ENCODE data around the gene ECE2.
"Not testable (repeated sequence)": the region's sequence is repeated elsewhere in the genome, so short reads cannot be mapped to it uniquely, and the experiment has no call there.

ECE2 gene

DNA sequence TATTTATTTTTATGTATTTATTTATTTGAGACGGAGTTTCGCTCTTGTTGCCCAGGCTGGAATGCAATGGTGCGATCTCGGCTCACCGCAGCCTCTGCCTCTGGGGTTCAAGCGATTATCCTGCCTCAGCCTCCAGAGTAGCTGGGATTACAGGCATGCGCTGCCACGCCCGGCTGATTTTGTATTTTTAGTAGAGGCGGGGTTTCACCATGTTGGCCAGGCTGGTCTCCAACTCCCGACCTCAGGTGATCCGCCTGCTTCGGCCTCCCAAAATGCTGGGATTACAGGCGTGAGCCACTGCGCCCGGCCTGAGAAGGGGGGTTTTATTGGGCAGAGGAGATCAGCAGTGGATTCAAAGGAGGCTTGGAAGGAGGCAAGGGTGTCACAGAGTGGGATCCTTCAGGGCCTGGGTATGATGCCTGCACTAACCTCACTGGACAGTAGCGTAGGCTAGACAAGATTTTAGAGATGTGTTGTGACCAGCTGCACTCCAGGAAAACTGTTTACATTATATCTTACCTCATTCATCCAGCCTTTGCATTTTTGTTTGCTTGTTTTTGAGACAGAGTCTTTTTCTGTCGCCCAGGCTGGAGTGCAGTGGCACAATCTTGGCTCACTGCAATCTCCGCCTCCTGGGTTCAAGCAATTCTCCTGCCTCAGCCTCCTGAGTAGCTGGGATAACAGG lies 63.8 kb downstream of the ECE2 start:
- not testable (repeated sequence) for H3K27me3 Mint-ChIP-seq; H3K4me3 Mint-ChIP-seq; H3K36me3 Mint-ChIP-seq (ENCODE audit: low read depth); H3K9me3 Mint-ChIP-seq; H3K27ac Mint-ChIP-seq
- H3K4me1 Mint-ChIP-seq (ENCODE audit: low read depth) = peaks cover 29% of the 10 kb centered on the region

DNA sequence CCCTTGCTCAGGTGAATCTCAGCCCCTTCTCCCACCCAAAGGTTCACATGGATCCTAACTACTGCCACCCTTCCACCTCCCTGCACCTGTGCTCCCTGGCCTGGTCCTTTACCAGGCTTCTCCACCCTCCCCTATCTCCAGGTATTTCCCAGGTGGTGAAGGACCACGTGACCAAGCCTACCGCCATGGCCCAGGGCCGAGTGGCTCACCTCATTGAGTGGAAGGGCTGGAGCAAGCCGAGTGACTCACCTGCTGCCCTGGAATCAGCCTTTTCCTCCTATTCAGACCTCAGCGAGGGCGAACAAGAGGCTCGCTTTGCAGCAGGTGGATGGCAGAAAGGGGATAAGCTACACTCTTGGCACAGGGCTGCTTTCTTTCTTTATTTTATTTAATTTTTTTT lies 66.1 kb downstream of the ECE2 start:
- H3K4me3 Mint-ChIP-seq = no peak overlapping the region
- H3K9me3 Mint-ChIP-seq = no peaks in the 10 kb centered on the region
- peaks cover 3% of the 10 kb centered on the region for H3K36me3 Mint-ChIP-seq (ENCODE audit: low read depth)
- peaks cover 12% of the 10 kb centered on the region for H3K4me1 Mint-ChIP-seq (ENCODE audit: low read depth)
- no peaks in the 10 kb centered on the region for H3K27me3 Mint-ChIP-seq
- H3K27ac Mint-ChIP-seq = no peak overlapping the region

Measured in stimulated activated naive CD8-positive, alpha-beta T cell treated with anti-CD3 and anti-CD28 coated beads, Interleukin-15, Interleukin-2, amounts not matched to agents 100 ng/mL and 50 ng/mL, for 24 hours (primary cell).